HepG2 (cell line): Measurements from ENCODE around the gene CDC42EP4. TPM values are rescaled to one million over a fixed set of nuclear protein-coding genes. Genes with fewer than 3 reads are reported as not detected.

Experiments
- ATF5 ChIP-seq: sonication (generic); formaldehyde crosslinking; IDR thresholded peaks from 2 replicates; pipeline ENCODE4 v1.4.0; 2020; ENCODE audit warnings: mild to moderate bottlenecking, low read depth, missing genetic modification reagents
- FOXK2 ChIP-seq: fragments of 450-650 bp; IDR thresholded peaks from 2 replicates; pipeline ENCODE4 v1.6.1; 2016
- KLF15 ChIP-seq: sonication (generic); formaldehyde crosslinking; IDR thresholded peaks from 2 replicates; pipeline ENCODE4 v1.8.1; 2023; ENCODE audit warnings: borderline replicate concordance, mild to moderate bottlenecking, inconsistent platforms, missing genetic modification reagents, mixed read lengths
- SRY ChIP-seq: sonication (generic); formaldehyde crosslinking; IDR thresholded peaks from 2 replicates; pipeline ENCODE4 v1.8.0; 2022; ENCODE audit warnings: mild to moderate bottlenecking, missing genetic modification reagents
- ZNF512B ChIP-seq: sonication (generic); formaldehyde crosslinking; IDR thresholded peaks from 2 replicates; pipeline ENCODE4 v1.5.1; 2020; ENCODE audit warnings: missing genetic modification reagents, mild to moderate bottlenecking, borderline replicate concordance
- ZNF605 ChIP-seq: sonication (generic); formaldehyde crosslinking; IDR thresholded peaks from 2 replicates; pipeline ENCODE4 v1.8.0; 2022; ENCODE audit warnings: mild to moderate bottlenecking, missing genetic modification reagents
- ZNF674 ChIP-seq: sonication (generic); formaldehyde crosslinking; IDR thresholded peaks from 2 replicates; pipeline ENCODE4 v1.5.0; 2020; ENCODE audit warnings: low read depth, mild to moderate bottlenecking, missing genetic modification reagents
- polyA plus RNA-seq, 8 experiments: library from polyadenylated mRNA; depleted of rRNA in 3 of 8; stranded (reverse) in 7 of 8; unstranded in 1 of 8; fragments of >200 nt; fragmentation: Illumina TruSeq in 4 of 8; extraction: Trizol in 4 of 8; gene quantifications; 2 replicates each; pipeline versions ENCODE4 v1.2.1 to v1.2.3, GENCODE V29; 2011 to 2016; ENCODE audit warnings: low read depth in 4 of 8, missing spikeins in 1 of 8, mixed read lengths in 1 of 8; ENCODE audit not compliant: insufficient read depth in 1 of 8
- total RNA-seq, 5 experiments: library from RNA; depleted of rRNA; stranded (reverse); fragments of >200 nt; fragmentation: Illumina TruSeq; extraction: Trizol; gene quantifications; 2 replicates each; pipeline ENCODE4 v1.2.3, GENCODE V29; 2016; ENCODE audit warnings: low read depth in 1 of 5
- TF ChIP-seq, protein P1 (sequence below): sonication (generic); formaldehyde crosslinking; IDR thresholded peaks from 2 replicates; pipeline ENCODE4 v1.5.0; 2020; ENCODE audit warnings: mild to moderate bottlenecking, missing genetic modification reagents, borderline replicate concordance
- TF ChIP-seq, protein P2 (sequence below): sonication (generic); formaldehyde crosslinking; IDR thresholded peaks from one replicate; pipeline ENCODE4 v1.5.1; 2020; ENCODE audit warnings: mild to moderate bottlenecking, missing genetic modification reagents; ENCODE audit errors: not compliant biosample characterization

The CDC42EP4 gene
- total and polyA plus RNA-seq, 2 of the 13 experiments (the other 11 are each of a cell fraction or from before 2014, with no cell fraction given), result 19.0 to 54.0 TPM

GRCh38 chr17:73311428-73311780, 397 bp downstream of the CDC42EP4 start (continued):
- TF ChIP-seq, protein P1, sequence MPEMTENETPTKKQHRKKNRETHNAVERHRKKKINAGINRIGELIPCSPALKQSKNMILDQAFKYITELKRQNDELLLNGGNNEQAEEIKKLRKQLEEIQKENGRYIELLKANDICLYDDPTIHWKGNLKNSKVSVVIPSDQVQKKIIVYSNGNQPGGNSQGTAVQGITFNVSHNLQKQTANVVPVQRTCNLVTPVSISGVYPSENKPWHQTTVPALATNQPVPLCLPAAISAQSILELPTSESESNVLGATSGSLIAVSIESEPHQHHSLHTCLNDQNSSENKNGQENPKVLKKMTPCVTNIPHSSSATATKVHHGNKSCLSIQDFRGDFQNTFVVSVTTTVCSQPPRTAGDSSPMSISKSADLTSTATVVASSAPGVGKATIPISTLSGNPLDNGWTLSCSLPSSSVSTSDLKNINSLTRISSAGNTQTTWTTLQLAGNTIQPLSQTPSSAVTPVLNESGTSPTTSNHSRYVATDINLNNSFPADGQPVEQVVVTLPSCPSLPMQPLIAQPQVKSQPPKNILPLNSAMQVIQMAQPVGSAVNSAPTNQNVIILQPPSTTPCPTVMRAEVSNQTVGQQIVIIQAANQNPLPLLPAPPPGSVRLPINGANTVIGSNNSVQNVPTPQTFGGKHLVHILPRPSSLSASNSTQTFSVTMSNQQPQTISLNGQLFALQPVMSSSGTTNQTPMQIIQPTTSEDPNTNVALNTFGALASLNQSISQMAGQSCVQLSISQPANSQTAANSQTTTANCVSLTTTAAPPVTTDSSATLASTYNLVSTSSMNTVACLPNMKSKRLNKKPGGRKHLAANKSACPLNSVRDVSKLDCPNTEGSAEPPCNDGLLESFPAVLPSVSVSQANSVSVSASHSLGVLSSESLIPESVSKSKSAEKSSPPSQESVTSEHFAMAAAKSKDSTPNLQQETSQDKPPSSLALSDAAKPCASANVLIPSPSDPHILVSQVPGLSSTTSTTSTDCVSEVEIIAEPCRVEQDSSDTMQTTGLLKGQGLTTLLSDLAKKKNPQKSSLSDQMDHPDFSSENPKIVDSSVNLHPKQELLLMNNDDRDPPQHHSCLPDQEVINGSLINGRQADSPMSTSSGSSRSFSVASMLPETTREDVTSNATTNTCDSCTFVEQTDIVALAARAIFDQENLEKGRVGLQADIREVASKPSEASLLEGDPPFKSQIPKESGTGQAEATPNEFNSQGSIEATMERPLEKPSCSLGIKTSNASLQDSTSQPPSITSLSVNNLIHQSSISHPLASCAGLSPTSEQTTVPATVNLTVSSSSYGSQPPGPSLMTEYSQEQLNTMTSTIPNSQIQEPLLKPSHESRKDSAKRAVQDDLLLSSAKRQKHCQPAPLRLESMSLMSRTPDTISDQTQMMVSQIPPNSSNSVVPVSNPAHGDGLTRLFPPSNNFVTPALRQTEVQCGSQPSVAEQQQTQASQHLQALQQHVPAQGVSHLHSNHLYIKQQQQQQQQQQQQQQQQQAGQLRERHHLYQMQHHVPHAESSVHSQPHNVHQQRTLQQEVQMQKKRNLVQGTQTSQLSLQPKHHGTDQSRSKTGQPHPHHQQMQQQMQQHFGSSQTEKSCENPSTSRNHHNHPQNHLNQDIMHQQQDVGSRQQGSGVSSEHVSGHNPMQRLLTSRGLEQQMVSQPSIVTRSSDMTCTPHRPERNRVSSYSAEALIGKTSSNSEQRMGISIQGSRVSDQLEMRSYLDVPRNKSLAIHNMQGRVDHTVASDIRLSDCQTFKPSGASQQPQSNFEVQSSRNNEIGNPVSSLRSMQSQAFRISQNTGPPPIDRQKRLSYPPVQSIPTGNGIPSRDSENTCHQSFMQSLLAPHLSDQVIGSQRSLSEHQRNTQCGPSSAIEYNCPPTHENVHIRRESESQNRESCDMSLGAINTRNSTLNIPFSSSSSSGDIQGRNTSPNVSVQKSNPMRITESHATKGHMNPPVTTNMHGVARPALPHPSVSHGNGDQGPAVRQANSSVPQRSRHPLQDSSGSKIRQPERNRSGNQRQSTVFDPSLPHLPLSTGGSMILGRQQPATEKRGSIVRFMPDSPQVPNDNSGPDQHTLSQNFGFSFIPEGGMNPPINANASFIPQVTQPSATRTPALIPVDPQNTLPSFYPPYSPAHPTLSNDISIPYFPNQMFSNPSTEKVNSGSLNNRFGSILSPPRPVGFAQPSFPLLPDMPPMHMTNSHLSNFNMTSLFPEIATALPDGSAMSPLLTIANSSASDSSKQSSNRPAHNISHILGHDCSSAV (CRISPR knock-in tag), result no peak
- TF ChIP-seq KLF15 (CRISPR knock-in tag) (0 out of 2 replicates have a peak, but pooled peaks have one; percentile 14), ATF5 (CRISPR knock-in tag) (0 out of 2 replicates have a peak, but pooled peaks have one; percentile 5), ZNF674 (CRISPR knock-in tag) (0 out of 2 replicates have a peak, but pooled peaks have one; percentile 4), SRY (no peak), ZNF605 (no peak), FOXK2 (no peak), ZNF512B (CRISPR knock-in tag) (0 out of 2 replicates have a peak, but pooled peaks have one; percentile 19)
- TF ChIP-seq, protein P2, sequence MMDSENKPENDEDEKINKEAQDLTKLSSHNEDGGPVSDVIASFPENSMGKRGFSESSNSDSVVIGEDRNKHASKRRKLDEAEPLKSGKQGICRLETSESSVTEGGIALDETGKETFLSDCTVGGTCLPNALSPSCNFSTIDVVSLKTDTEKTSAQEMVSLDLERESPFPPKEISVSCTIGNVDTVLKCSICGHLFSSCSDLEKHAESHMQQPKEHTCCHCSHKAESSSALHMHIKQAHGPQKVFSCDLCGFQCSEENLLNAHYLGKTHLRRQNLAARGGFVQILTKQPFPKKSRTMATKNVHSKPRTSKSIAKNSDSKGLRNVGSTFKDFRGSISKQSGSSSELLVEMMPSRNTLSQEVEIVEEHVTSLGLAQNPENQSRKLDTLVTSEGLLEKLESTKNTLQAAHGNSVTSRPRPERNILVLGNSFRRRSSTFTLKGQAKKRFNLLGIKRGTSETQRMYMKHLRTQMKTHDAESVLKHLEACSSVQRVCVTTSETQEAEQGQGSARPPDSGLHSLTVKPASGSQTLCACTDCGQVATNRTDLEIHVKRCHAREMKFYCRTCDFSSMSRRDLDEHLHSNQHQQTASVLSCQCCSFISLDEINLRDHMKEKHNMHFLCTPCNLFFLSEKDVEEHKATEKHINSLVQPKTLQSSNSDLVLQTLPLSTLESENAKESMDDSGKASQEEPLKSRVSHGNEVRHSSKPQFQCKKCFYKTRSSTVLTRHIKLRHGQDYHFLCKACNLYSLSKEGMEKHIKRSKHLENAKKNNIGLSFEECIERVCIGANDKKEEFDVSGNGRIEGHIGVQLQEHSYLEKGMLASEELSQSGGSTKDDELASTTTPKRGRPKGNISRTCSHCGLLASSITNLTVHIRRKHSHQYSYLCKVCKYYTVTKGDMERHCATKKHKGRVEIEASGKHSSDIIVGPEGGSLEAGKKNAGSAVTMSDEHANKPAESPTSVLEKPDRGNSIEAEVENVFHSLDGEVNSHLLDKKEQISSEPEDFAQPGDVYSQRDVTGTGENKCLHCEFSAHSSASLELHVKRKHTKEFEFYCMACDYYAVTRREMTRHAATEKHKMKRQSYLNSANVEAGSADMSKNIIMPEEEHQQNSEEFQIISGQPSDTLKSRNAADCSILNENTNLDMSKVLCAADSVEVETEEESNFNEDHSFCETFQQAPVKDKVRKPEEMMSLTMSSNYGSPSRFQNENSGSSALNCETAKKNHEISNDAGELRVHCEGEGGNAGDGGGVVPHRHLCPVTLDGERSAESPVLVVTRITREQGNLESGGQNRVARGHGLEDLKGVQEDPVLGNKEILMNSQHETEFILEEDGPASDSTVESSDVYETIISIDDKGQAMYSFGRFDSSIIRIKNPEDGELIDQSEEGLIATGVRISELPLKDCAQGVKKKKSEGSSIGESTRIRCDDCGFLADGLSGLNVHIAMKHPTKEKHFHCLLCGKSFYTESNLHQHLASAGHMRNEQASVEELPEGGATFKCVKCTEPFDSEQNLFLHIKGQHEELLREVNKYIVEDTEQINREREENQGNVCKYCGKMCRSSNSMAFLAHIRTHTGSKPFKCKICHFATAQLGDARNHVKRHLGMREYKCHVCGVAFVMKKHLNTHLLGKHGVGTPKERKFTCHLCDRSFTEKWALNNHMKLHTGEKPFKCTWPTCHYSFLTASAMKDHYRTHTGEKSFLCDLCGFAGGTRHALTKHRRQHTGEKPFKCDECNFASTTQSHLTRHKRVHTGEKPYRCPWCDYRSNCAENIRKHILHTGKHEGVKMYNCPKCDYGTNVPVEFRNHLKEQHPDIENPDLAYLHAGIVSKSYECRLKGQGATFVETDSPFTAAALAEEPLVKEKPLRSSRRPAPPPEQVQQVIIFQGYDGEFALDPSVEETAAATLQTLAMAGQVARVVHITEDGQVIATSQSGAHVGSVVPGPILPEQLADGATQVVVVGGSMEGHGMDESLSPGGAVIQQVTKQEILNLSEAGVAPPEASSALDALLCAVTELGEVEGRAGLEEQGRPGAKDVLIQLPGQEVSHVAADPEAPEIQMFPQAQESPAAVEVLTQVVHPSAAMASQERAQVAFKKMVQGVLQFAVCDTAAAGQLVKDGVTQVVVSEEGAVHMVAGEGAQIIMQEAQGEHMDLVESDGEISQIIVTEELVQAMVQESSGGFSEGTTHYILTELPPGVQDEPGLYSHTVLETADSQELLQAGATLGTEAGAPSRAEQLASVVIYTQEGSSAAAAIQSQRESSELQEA (CRISPR knock-in tag), result no peak
